ENCODE data around the gene KCND3.

The KCND3 gene

GRCh38 chr1:111793923-111794322 lies 195.5 kb downstream of the KCND3 start:
- Histone ChIP-seq H3K4me3 (replicated peaks; ENCODE audit: insufficient read depth, low read length) (no peak overlapping the region), H3K27ac (replicated peaks) (no peak overlapping the region), H3K27me3 (ENCODE audit: insufficient read depth, poor library complexity, severe bottlenecking) (peaks cover 2% of the 10 kb centered on the region)
- TF ChIP-seq POLR2AphosphoS5 (IDR thresholded peaks at IDR 0.05; ENCODE audit: low read depth) (no peak), GABPA (IDR thresholded peaks at IDR 0.05; ENCODE audit: low read depth) (no peak), SPI1 (IDR thresholded peaks at IDR 0.05; ENCODE audit: borderline replicate concordance, low read depth) (no peak), CTCF (IDR thresholded peaks at IDR 0.05; ENCODE audit: insufficient read depth, low read length) (no peak), REST (IDR thresholded peaks at IDR 0.05; ENCODE audit: insufficient replicate concordance, low read depth) (no peak)
- DNase-seq (ENCODE audit: low read depth in 1 of 2, low spot score in 1 of 2): no peak

- no peak for TF ChIP-seq GABPA (IDR thresholded peaks at IDR 0.05; ENCODE audit: low read depth)
- TF ChIP-seq POLR2AphosphoS5 (IDR thresholded peaks at IDR 0.05; ENCODE audit: low read depth): no peak
- TF ChIP-seq SPI1 (IDR thresholded peaks at IDR 0.05; ENCODE audit: borderline replicate concordance, low read depth): peak; percentile 38; the same call in 1 of the 2 replicates
- no peak for TF ChIP-seq CTCF (IDR thresholded peaks at IDR 0.05; ENCODE audit: insufficient read depth, low read length)
- no peak for TF ChIP-seq REST (IDR thresholded peaks at IDR 0.05; ENCODE audit: insufficient replicate concordance, low read depth)
- Histone ChIP-seq H3K27me3 (ENCODE audit: insufficient read depth, poor library complexity, severe bottlenecking) (no peaks in the 10 kb centered on the region), H3K27ac (replicated peaks) (no peak overlapping the region), H3K4me3 (replicated peaks; ENCODE audit: insufficient read depth, low read length) (no peak overlapping the region)
- DNase-seq (ENCODE audit: low read depth in 1 of 2, low spot score in 1 of 2): no peak
Measured at GRCh38 chr1:111792249-111792648, 197.2 kb downstream of the KCND3 start.

- H3K27me3 ChIP-seq (ENCODE audit: insufficient read depth, poor library complexity, severe bottlenecking): no peaks in the 10 kb centered on the region
- H3K27ac ChIP-seq (replicated peaks): no peak overlapping the region
- TF ChIP-seq POLR2AphosphoS5 (IDR thresholded peaks at IDR 0.05; ENCODE audit: low read depth): no peak
- TF ChIP-seq GABPA (IDR thresholded peaks at IDR 0.05; ENCODE audit: low read depth): no peak
- TF ChIP-seq CTCF (IDR thresholded peaks at IDR 0.05; ENCODE audit: insufficient read depth, low read length): no peak
- no peak for TF ChIP-seq REST (IDR thresholded peaks at IDR 0.05; ENCODE audit: insufficient replicate concordance, low read depth)
- no peak for TF ChIP-seq SPI1 (IDR thresholded peaks at IDR 0.05; ENCODE audit: borderline replicate concordance, low read depth)
- no peak overlapping the region for H3K4me3 ChIP-seq (replicated peaks; ENCODE audit: insufficient read depth, low read length)
- DNase-seq (ENCODE audit: low read depth in 1 of 2, low spot score in 1 of 2): no peak
Measured at GRCh38 chr1:111791776-111792175, 197.7 kb downstream of the KCND3 start.
